Dendritic cell treated with granulocyte-macrophage colony-stimulating factor and Interleukin-4, amounts not matched to agents 40 ng/mL and 50 ng/mL, for 4 days (primary cell): ENCODE data around the gene CCDC93.

ENCODE experiments used
- H3K27ac Mint-ChIP-seq: one replicate; pipeline ENCODE4 v1.8.0; 2022; ENCODE audit warnings: mild to moderate bottlenecking, mixed read lengths
- H3K27me3 Mint-ChIP-seq: one replicate; pipeline ENCODE4 v1.8.0; 2022; ENCODE audit warnings: mild to moderate bottlenecking, mixed read lengths
- H3K36me3 Mint-ChIP-seq: one replicate; pipeline ENCODE4 v1.8.0; 2022; ENCODE audit warnings: low read depth, mixed read lengths
- H3K4me1 Mint-ChIP-seq: one replicate; pipeline ENCODE4 v1.8.0; 2022; ENCODE audit warnings: low read depth, mixed read lengths
- H3K4me3 Mint-ChIP-seq: one replicate; pipeline ENCODE4 v1.8.0; 2022; ENCODE audit warnings: mild to moderate bottlenecking, moderate library complexity, mixed read lengths
- H3K9me3 Mint-ChIP-seq: one replicate; pipeline ENCODE4 v1.8.0; 2022; ENCODE audit warnings: mixed read lengths
- intact Hi-C: fragments of 100-400 bp; cut with micrococcal nuclease; formaldehyde crosslinking; loops from one replicate; pipeline ENCODE4 v1.15.0; 2022

CCDC93 gene

DNA sequence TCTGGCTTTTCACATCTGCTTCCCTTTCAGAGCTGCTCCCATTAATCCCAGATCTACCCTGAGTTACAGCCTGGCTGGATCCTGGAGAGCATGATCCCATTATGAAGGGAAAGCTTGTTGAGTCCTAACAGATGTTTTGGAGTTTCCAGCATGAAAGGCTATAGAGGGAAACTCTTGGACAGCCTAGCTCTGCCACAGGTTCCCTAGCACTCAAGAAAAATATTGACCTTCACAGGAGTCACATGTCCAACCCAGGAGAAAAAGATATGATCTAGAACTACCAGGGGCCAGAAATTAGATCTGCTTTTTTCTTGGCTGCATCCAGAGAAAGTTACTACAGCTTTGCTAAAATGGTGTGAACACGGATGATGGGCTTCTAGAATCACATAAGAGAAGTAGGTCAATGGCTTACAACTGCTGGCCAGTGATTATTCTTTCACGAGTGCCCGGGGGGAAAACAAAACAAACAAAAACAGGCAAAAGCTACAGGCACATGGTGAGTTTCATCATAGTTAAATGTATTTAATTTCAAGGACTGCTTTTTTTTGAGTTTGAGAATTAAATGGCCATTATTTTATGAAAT lies 15.9 kb downstream of the CCDC93 start:
- no peaks in the 10 kb centered on the region for H3K27me3 Mint-ChIP-seq
- H3K27ac Mint-ChIP-seq = no peak overlapping the region
- no peaks in the 10 kb centered on the region for H3K4me1 Mint-ChIP-seq
- no peaks in the 10 kb centered on the region for H3K9me3 Mint-ChIP-seq
- intact Hi-C loops = loop anchor here (5.0 kb wide), 2 partner anchors 36 to 176 kb away; no protein-coding TSS in a partner anchor
- H3K4me3 Mint-ChIP-seq = no peak overlapping the region
- peaks cover 99% of the 10 kb centered on the region for H3K36me3 Mint-ChIP-seq

DNA sequence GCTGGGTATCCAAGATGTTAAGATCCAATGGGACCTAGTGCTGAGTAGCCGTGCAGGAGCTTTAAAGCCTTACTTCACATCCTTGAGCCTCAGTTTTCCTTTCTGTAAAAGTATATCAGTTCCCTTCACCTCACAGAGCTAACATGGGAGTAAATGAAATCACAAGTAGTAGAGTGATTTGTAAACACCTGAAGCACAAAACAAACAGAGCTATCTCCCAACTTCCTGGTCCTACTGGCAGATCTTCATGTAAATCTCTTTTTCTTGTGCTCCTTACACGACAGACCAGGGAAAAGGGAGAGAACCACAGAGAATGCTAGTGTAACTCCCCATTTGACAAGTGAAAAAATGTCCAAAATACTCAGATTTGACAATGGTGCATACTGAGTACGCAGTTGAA lies 17.3 kb downstream of the CCDC93 start:
- intact Hi-C loops = loop anchor here (5.0 kb wide), 2 partner anchors 34 to 174 kb away; no protein-coding TSS in a partner anchor
- no peaks in the 10 kb centered on the region for H3K4me1 Mint-ChIP-seq
- H3K36me3 Mint-ChIP-seq = peaks cover 99% of the 10 kb centered on the region

DNA sequence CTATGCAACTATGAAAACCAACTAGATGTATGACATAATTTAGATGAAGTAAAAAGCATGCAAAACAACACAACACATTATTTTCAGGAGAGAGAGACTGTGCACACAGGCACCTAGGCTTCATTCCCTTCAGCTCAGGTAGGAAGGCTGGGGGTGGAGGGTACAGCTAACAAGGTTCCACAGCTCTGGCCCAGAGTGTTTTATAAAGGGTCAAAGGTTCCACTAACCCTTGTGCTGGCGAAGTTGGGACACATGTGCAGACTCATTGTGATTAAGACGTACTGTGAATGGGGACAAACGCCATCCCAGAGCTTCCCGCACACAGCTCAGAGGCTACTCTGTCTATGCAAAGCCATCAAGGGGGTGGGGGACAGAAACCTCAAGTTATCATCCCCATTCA lies 19.1 kb downstream of the CCDC93 start:
- H3K27me3 Mint-ChIP-seq = no peaks in the 10 kb centered on the region
- intact Hi-C loops = loop anchor here (5.0 kb wide), 2 partner anchors 32 to 172 kb away; no protein-coding TSS in a partner anchor
- peaks cover 99% of the 10 kb centered on the region for H3K36me3 Mint-ChIP-seq
- no peak overlapping the region for H3K4me3 Mint-ChIP-seq
- H3K4me1 Mint-ChIP-seq = no peaks in the 10 kb centered on the region
- no peak overlapping the region for H3K27ac Mint-ChIP-seq
- peaks cover 6% of the 10 kb centered on the region for H3K9me3 Mint-ChIP-seq

More for the DNA sequence above, 17.3 kb downstream of the CCDC93 start:
- Mint-ChIP-seq H3K4me3 (no peak overlapping the region), H3K27ac (no peak overlapping the region), H3K9me3 (no peaks in the 10 kb centered on the region), H3K27me3 (no peaks in the 10 kb centered on the region)

DNA sequence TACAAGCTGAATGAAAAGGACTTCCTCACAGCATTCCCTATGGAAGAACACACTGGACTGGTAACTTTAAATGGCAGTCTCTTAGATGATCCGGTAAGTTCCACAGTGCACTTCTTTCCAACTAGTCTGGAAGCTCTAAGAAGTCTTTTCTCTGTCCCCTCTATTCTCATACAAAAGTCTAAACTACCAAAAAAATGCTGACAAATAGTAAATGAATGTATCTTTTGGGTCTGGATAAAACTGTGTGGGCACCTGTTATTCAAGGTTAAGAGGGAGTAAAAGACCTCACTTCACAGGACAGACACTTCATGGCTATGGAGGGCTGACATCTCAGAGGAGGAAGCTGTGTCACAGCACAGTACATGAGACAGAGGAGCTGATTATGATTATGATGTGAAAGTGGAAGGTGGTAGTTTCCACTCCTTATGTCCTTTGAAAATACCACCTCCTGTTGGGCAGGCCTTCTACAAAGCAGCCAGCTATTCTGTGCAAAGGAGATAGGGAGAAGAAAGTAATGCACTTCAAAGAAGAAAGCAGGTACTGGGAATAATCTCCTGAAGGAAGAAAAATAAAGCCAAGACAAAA lies 23.9 kb downstream of the CCDC93 start:
- H3K9me3 Mint-ChIP-seq = peaks cover 6% of the 10 kb centered on the region
- no peaks in the 10 kb centered on the region for H3K27me3 Mint-ChIP-seq
- peaks cover 94% of the 10 kb centered on the region for H3K36me3 Mint-ChIP-seq
- H3K4me1 Mint-ChIP-seq = no peaks in the 10 kb centered on the region
- no peak overlapping the region for H3K27ac Mint-ChIP-seq
- intact Hi-C loops = no loop called here
- no peak overlapping the region for H3K4me3 Mint-ChIP-seq

DNA sequence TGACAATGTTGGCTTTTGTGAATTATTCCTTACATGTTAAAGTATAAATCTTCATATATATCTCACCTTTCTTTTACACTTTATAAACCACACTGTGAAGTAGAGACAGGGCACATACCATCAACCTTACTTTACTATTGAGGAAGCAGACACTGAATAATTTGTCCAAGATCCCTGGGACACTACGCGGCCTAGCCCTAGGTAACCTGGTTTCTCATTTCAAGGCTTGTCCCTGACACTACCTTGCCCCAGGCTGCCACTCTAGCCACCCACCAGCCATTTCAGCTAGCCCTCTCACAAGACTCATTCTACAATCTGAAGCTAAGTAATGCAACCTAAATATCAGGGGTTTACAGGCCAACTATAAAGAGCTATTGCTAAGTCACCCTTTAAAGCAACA lies 26.7 kb downstream of the CCDC93 start:
- Mint-ChIP-seq H3K27me3 (no peaks in the 10 kb centered on the region), H3K4me3 (no peak overlapping the region), H3K4me1 (peaks cover 21% of the 10 kb centered on the region), H3K27ac (no peak overlapping the region), H3K9me3 (peaks cover 6% of the 10 kb centered on the region), H3K36me3 (peaks cover 94% of the 10 kb centered on the region)
- intact Hi-C loops = no loop called here

DNA sequence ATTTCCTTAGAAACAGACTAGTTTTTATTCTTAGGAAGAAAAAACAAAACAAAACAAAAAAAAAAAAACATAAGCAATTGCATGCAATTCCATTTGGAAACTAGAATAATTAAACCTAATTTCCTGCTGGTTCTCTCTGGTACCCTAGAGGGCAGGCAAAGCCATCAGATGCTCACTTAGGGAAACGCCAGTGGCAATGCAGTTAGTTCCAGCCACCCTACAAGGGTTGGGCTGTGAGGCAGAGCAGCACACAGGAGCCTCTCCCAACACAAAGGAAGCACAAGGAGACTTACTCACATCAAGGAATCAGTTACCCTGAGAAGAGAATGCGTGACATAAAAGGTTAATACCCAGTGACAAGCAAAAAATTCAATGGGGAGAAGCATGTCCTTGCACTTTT lies 28.8 kb downstream of the CCDC93 start:
- H3K27ac Mint-ChIP-seq = no peak overlapping the region
- no peak overlapping the region for H3K4me3 Mint-ChIP-seq
- H3K27me3 Mint-ChIP-seq = no peaks in the 10 kb centered on the region
- peaks cover 3% of the 10 kb centered on the region for H3K9me3 Mint-ChIP-seq
- H3K36me3 Mint-ChIP-seq = peaks cover 86% of the 10 kb centered on the region
- peaks cover 36% of the 10 kb centered on the region for H3K4me1 Mint-ChIP-seq
- intact Hi-C loops = no loop called here

DNA sequence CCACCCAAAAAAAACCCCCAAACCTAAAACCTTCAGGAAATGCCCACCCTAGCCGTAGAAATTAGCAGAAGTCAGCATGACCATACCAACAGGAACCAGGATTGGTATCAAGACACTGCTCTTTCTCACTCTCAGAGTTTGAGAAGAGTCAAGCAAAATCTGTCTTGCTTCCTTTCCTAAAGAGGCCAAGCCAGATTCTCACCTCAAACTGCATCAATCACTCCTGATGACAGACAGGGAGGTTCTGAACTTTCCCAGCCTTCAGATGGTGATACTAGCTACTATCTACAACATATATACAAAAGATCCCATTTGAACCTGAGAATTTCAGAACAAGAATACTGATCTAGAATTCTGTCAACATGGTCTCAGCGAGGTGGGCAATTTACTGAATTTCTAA lies 29.7 kb downstream of the CCDC93 start:
- intact Hi-C loops = no loop called here
- peaks cover 45% of the 10 kb centered on the region for H3K4me1 Mint-ChIP-seq
- H3K4me3 Mint-ChIP-seq = no peak overlapping the region
- peaks cover 83% of the 10 kb centered on the region for H3K36me3 Mint-ChIP-seq
- peak overlapping the region; percentile 36 for H3K27ac Mint-ChIP-seq
- H3K9me3 Mint-ChIP-seq = no peaks in the 10 kb centered on the region
- no peaks in the 10 kb centered on the region for H3K27me3 Mint-ChIP-seq

DNA sequence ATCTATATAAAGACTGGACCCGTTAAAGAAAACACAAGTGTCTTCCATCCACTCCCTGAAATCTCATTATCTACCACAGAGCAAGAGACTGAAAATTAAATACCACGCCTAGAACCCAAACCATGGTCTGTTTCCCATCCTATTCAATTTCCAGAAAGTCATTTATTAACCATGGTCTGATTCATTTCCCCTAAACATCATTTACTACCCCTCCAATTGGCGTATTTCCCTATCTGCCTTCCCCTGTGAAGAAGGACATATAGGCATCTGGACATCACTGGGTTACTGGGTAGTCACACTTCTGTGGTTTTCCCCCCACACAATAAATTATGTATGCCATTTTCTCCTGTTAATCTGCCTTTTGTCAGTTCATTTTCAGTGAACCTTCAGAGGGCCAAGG lies 30.8 kb downstream of the CCDC93 start:
- H3K27me3 Mint-ChIP-seq = no peaks in the 10 kb centered on the region
- no peaks in the 10 kb centered on the region for H3K9me3 Mint-ChIP-seq
- peaks cover 83% of the 10 kb centered on the region for H3K36me3 Mint-ChIP-seq
- H3K4me1 Mint-ChIP-seq = peaks cover 50% of the 10 kb centered on the region
- no peak overlapping the region for H3K4me3 Mint-ChIP-seq
- H3K27ac Mint-ChIP-seq = no peak overlapping the region
- intact Hi-C loops = no loop called here

DNA sequence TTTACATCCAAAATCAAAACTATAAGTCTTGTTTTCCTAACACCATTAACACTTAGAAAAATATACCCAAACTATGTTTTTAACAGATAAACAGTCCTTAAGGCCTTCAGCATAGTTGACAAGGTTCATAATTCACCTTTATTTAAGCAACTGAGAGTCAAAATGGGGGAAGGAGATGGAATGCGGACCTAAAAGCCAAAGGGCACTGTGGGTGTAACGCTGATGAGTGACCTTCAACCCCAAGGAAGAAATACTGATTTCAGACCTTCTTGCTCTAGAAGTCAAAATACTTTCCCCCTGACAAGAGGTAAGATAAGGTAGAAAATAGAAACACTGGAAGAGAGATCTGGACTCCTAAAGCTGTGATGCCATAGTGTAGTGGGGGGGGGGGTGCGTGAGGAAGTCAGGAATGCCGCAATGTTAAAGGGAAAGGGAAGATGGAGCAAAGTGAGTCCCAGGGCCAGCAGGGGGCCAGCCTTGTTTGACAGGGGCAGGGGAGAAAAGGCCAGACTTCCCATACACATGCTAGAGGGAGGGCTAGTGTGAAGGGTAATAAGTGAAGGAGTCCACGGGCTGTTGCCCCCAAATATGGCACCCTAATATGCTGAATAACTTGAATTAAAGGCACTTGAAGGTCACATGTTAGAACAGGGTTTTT lies 31.4 kb downstream of the CCDC93 start:
- H3K9me3 Mint-ChIP-seq = no peaks in the 10 kb centered on the region
- peaks cover 88% of the 10 kb centered on the region for H3K36me3 Mint-ChIP-seq
- no peak overlapping the region for H3K4me3 Mint-ChIP-seq
- H3K27ac Mint-ChIP-seq = no peak overlapping the region
- intact Hi-C loops = no loop called here
- H3K27me3 Mint-ChIP-seq = no peaks in the 10 kb centered on the region
- H3K4me1 Mint-ChIP-seq = peaks cover 50% of the 10 kb centered on the region

DNA sequence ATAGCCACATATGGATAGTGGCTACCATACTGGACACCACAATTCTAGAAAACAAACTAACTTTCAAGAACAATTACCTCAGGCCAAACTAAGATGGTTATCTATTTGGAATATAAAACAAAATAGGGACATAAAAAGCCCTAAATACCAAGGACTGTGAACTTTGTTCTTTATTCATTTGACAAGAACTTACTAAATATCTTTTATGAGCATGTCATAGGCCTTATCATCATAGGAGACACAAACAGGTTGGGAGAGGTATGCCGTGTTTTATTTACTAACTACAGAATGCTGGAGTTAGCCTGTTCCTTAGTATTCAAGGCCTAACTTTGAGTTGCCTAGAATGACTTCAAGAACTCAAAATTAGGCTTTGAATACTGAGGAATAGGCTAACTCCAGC lies 32.1 kb downstream of the CCDC93 start:
- H3K4me1 Mint-ChIP-seq = peaks cover 50% of the 10 kb centered on the region
- H3K27me3 Mint-ChIP-seq = no peaks in the 10 kb centered on the region
- H3K36me3 Mint-ChIP-seq = peaks cover 88% of the 10 kb centered on the region
- no peak overlapping the region for H3K27ac Mint-ChIP-seq
- H3K4me3 Mint-ChIP-seq = no peak overlapping the region
- H3K9me3 Mint-ChIP-seq = no peaks in the 10 kb centered on the region
- intact Hi-C loops = no loop called here

DNA sequence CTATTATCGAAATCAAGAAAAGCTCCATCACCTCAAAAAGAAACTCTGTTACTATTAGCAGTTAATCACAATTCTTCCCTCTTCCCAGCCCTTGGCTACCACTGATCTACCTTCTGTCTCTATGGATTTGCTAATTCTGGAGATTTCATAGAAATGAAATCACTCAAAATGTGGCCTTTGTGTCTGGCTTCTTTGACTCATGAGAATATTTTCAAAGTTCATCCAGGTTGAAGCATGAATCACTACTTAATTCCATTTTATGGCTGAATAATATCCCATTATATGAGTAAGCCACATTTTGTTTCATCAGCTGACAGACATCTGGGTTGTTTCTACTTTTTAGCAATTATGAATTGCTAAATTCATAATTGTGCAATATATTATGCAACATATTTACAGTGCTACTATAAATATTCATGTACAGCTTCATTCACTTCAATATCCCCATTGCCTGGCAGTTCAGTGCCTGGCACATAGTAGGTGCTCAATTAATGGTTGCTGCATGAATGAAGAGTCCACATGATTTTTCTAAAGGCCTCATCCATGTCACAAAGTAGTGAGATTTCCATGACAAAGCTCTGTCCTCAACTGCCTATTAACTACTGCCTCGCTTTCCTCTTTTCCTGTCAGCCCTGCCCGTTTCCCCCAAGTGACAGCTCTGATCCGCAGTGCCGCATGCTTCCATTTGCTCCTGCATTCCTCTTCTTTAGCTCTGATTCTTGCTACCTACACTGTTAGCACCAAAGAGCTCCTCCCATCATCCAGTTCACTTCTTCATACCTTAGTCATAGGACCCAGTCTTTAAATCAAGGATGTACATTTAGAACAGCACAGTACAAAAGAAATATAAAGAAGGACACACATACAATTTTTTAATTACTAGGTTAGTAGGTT lies 32.8 kb downstream of the CCDC93 start:
- Mint-ChIP-seq H3K36me3 (peaks cover 88% of the 10 kb centered on the region), H3K4me3 (no peak overlapping the region), H3K27ac (no peak overlapping the region), H3K9me3 (no peaks in the 10 kb centered on the region), H3K27me3 (no peaks in the 10 kb centered on the region), H3K4me1 (peaks cover 50% of the 10 kb centered on the region)
- intact Hi-C loops = no loop called here

DNA sequence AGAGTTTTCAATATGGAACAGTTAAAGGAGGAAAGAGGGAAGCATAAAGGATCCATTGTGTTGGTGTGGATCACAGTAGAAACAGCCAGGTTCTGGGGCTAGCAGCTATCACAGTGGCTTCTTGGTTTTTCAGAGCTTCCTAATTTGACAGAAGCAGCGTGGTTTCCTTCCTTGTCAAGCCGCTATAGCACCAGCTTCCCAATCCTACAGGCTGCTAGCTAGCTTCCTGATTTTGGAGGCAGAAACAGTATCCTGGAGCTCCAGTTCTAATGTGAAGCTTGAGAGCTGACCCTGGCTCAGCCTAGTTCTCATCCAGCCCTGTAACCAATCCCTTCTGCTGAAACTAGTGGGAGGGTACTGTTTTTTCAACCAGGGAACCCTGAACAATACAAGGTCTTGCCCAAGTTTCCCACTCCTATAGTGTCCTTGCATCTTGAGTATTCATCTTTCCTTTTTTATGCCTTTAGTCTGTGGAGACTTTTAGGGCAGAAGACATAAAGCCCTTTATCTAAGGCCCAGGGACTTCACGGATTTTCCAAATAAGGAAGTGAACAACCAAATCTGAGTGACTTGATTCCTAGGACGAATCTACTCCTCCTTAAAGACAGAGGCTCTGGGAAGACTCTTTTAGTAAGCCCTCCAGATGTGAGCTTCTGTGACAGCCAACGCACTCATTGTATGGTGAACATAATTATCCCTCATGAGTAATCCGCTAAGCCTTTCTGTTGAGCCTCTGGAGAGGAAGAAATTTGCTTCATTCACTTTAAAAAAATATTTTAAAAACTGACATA lies 33.8 kb downstream of the CCDC93 start:
- no peak overlapping the region for H3K27ac Mint-ChIP-seq

DNA sequence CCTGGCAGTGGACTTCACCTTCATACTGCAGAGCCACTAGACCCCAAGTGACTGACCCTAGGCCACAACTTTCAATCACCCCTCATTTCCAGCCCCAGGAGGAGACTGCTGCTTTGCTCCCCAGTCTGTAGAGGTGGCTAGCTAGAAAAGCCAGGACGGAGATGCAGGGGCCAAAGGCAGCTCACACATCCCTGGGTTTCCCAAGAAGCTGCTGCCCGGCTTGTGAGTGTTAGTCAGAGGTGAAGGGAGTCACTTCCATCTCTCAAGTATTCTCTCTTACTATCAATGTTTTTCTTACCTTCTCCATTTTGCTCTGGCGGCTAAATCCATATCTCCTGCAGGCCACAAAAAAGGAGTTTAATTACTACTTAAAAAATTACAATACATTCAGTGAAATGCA lies 36.2 kb downstream of the CCDC93 start:
- no peak overlapping the region for H3K4me3 Mint-ChIP-seq
- H3K9me3 Mint-ChIP-seq = no peaks in the 10 kb centered on the region
- H3K36me3 Mint-ChIP-seq = peaks cover 88% of the 10 kb centered on the region
- H3K27ac Mint-ChIP-seq = no peak overlapping the region
- H3K4me1 Mint-ChIP-seq = peaks cover 33% of the 10 kb centered on the region
- no peaks in the 10 kb centered on the region for H3K27me3 Mint-ChIP-seq
- intact Hi-C loops = no loop called here

More for the DNA sequence above, 33.8 kb downstream of the CCDC93 start:
- no peaks in the 10 kb centered on the region for H3K27me3 Mint-ChIP-seq
- peaks cover 88% of the 10 kb centered on the region for H3K36me3 Mint-ChIP-seq
- intact Hi-C loops = no loop called here
- no peak overlapping the region for H3K4me3 Mint-ChIP-seq
- peaks cover 50% of the 10 kb centered on the region for H3K4me1 Mint-ChIP-seq
- H3K9me3 Mint-ChIP-seq = no peaks in the 10 kb centered on the region
